GM12878 (cell line): ENCODE measurements around the gene ZNF655. TPM values are rescaled to one million over a fixed set of nuclear protein-coding genes. Genes with fewer than 3 reads are reported as not detected.

ENCODE experiments used
- ATAC-seq: fragments of 200-7000 bp; cut with Tn5 transposase; 3 replicates; pipeline ENCODE4 v1.9.1; 2020; ENCODE audit warnings: mild to moderate bottlenecking, moderate library complexity
- BruUV-seq: library from RNA; stranded (reverse); fragments of 400-500 nt; replicated peaks from 2 replicates; lab custom pipeline; 2021; lab: Mats Ljungman, UMichigan
- CTCF ChIA-PET: fragments of 300-600 bp; sonication (Branson Sonifier 250); formaldehyde crosslinking; extraction: SDS; loops from one replicate; lab custom pipeline; 2021; ENCODE audit warnings: inconsistent platforms; lab: Yijun Ruan, JAX
- POLR2A ChIA-PET: fragments of 350-600 bp; formaldehyde crosslinking; extraction: SDS; loops from one replicate; lab custom pipeline; 2021; ENCODE audit warnings: inconsistent platforms; lab: Charles Lee
- RAD21 ChIA-PET: fragments of 300-600 bp; sonication (Branson Sonifier 250); formaldehyde crosslinking; loops from one replicate; lab custom pipeline; 2023; ENCODE audit warnings: antibody characterized with exemption; ENCODE audit not compliant: unreplicated experiment; lab: Charles Lee
- SMC1A ChIA-PET: fragments of 300-600 bp; sonication (Branson Sonifier 250); formaldehyde crosslinking; loops from one replicate; lab custom pipeline; 2023; ENCODE audit not compliant: unreplicated experiment, uncharacterized antibody; lab: Charles Lee
- DNase-seq: peaks from one replicate; pipeline ENCODE4 v3.0.0-alpha.2; 2011; ENCODE audit warnings: low read depth, low spot score
- FAIRE-seq: peaks from 3 replicates; lab custom pipeline; 2011; peaks lifted over from hg19 to GRCh38; lab: Jason Lieb, UNC
- H2AFZ ChIP-seq: 2 replicates; pipeline ENCODE4 v1.6.0; 2011; ENCODE audit warnings: low read depth, low read length, control low read depth; ENCODE audit not compliant: control insufficient read depth
- H3K27ac ChIP-seq: 2 replicates; pipeline ENCODE4 v1.5.1; 2011; ENCODE audit warnings: control low read depth; ENCODE audit not compliant: control insufficient read depth, insufficient read depth
- H3K27me3 ChIP-seq, 2 experiments: replicated peaks in 1 of 2; 2 replicates each; pipeline versions ENCODE4 v1.6.0 to v1.6.1; 2011; ENCODE audit warnings: low read length in 1 of 2; ENCODE audit not compliant: control insufficient read depth in 2 of 2, insufficient read depth in 2 of 2
- H3K36me3 ChIP-seq, 2 experiments: 2 replicates each; pipeline ENCODE4 v1.5.1; 2011; ENCODE audit warnings: low read length in 1 of 2; ENCODE audit not compliant: control insufficient read depth in 2 of 2, insufficient read depth in 2 of 2
- H3K4me1 ChIP-seq: 2 replicates; pipeline ENCODE4 v1.6.1; 2011; ENCODE audit warnings: mild to moderate bottlenecking, low read length, moderate library complexity, mixed read lengths; ENCODE audit not compliant: control insufficient read depth, insufficient read depth
- H3K4me2 ChIP-seq: 2 replicates; pipeline ENCODE4 v1.6.0; 2011; ENCODE audit warnings: control low read depth; ENCODE audit not compliant: control insufficient read depth, insufficient read depth
- H3K4me3 ChIP-seq: fragments of 200-600 bp; sonication (generic); 2 replicates; pipeline ENCODE4 v1.5.1; 2016
- H3K79me2 ChIP-seq: 2 replicates; pipeline ENCODE4 v1.6.0; 2011; ENCODE audit warnings: low read length; ENCODE audit not compliant: control insufficient read depth, insufficient read depth
- H3K9ac ChIP-seq: 2 replicates; pipeline ENCODE4 v1.8.0; 2011; ENCODE audit warnings: low read length, control low read depth, mixed read lengths; ENCODE audit not compliant: control insufficient read depth, insufficient read depth
- H3K9me3 ChIP-seq: replicated peaks from 3 replicates; pipeline ENCODE4 v1.5.1; 2011; ENCODE audit warnings: mild to moderate bottlenecking, low read length; ENCODE audit not compliant: control insufficient read depth, insufficient read depth
- H4K20me1 ChIP-seq: 2 replicates; pipeline ENCODE4 v1.6.0; 2011; ENCODE audit not compliant: control insufficient read depth, insufficient read depth
- BRCA1 ChIP-seq: IDR thresholded peaks from 2 replicates; pipeline ENCODE4 v1.6.1; 2011; ENCODE audit warnings: low read depth, low read length, improper control_type of control experiment
- CBX5 ChIP-seq: sonication (generic); IDR thresholded peaks from 2 replicates; pipeline ENCODE4 v1.6.1; 2016; ENCODE audit warnings: low read depth, moderate library complexity, mild to moderate bottlenecking, inconsistent platforms
- CHD2 ChIP-seq: IDR thresholded peaks from 2 replicates; pipeline ENCODE4 v1.6.1; 2011; ENCODE audit warnings: low read depth, low read length, improper control_type of control experiment, borderline replicate concordance
- EP300 ChIP-seq, 2 experiments: fragments of 150-350 bp in 1 of 2; IDR thresholded peaks; 2 replicates each; pipeline ENCODE4 v1.6.1; 2011 to 2012; ENCODE audit warnings: low read depth in 2 of 2, low read length in 2 of 2, borderline replicate concordance in 1 of 2, improper control_type of control experiment in 1 of 2, inconsistent platforms in 1 of 2; ENCODE audit not compliant: control insufficient read depth in 1 of 2
- FOS ChIP-seq: IDR thresholded peaks from 3 replicates; pipeline ENCODE4 v1.6.1; 2011; ENCODE audit warnings: borderline replicate concordance; ENCODE audit not compliant: insufficient read length; ENCODE audit errors: extremely low read depth
- JUND ChIP-seq: IDR thresholded peaks from 2 replicates; pipeline ENCODE4 v1.6.1; 2012; ENCODE audit warnings: low read depth, mild to moderate bottlenecking, low read length, improper control_type of control experiment, moderate library complexity
- MTA2 ChIP-seq: fragments of 450-650 bp; IDR thresholded peaks from 2 replicates; pipeline ENCODE4 v1.6.1; 2016; ENCODE audit warnings: low read depth, mild to moderate bottlenecking, moderate library complexity
- MXI1 ChIP-seq: fragments of 150-350 bp; IDR thresholded peaks from 2 replicates; pipeline ENCODE4 v1.6.1; 2011; ENCODE audit warnings: low read depth, mild to moderate bottlenecking, inconsistent platforms, low read length, improper control_type of control experiment
- NFYB ChIP-seq: IDR thresholded peaks from 2 replicates; pipeline ENCODE4 v1.6.1; 2011; ENCODE audit warnings: low read depth, mild to moderate bottlenecking, low read length, improper control_type of control experiment, moderate library complexity; ENCODE audit not compliant: insufficient read depth
- NRF1 ChIP-seq: conservative IDR thresholded peaks from 2 replicates; pipeline ENCODE4 v1.6.1; 2011; ENCODE audit warnings: mild to moderate bottlenecking, low read depth, low read length, improper control_type of control experiment
- SMARCA5 ChIP-seq: fragments of 450-650 bp; IDR thresholded peaks from 2 replicates; pipeline ENCODE4 v1.6.1; 2017; ENCODE audit warnings: mild to moderate bottlenecking
- ZZZ3 ChIP-seq: IDR thresholded peaks from 2 replicates; pipeline ENCODE4 v1.6.1; 2011; ENCODE audit warnings: low read depth; ENCODE audit not compliant: control insufficient read depth, insufficient read length
- WGBS: methylation state at CpG from one replicate; pipeline ENCODE4 v1.1.6; 2016; ENCODE audit warnings: low lambda C conversion rate; ENCODE audit not compliant: insufficient replicate concordance, insufficient coverage; ENCODE audit errors: missing lambda C conversion rate; 5-methylcytosine and 5-hydroxymethylcytosine counted together
- in situ Hi-C: fragments of 300-500 bp; cut with MboI; formaldehyde crosslinking; loops from 9 replicates; pipeline ENCODE4 v1.14.3; 2018; ENCODE audit warnings: mixed read lengths
- intact Hi-C: fragments of 100-400 bp; cut with micrococcal nuclease; formaldehyde crosslinking; loops from one replicate; pipeline ENCODE4 v1.14.2; 2022; ENCODE audit not compliant: unreplicated experiment
- polyA plus RNA-seq, 11 experiments: library from polyadenylated mRNA; depleted of rRNA in 4 of 11; unstranded in 6 of 11; stranded (reverse) in 5 of 11; fragments of >200 nt; fragmentation: Nextera tagmentation in 4 of 11; fragmentation: Illumina TruSeq in 1 of 11; extraction: Ambion mirVana in 4 of 11; extraction: Trizol in 1 of 11; gene quantifications; 1 replicate in 1 of 11; 2 replicates in 10 of 11; pipeline versions ENCODE4 v1.2.1 to v1.2.3, GENCODE V29; 2011 to 2016; ENCODE audit warnings: inconsistent platforms in 2 of 11, missing spikeins in 2 of 11, low read depth in 1 of 11
- total RNA-seq, 4 experiments: library from RNA; depleted of rRNA in 3 of 4; stranded (reverse); fragments of >200 nt in 3 of 4; fragmentation: Illumina TruSeq in 1 of 4; extraction: Trizol in 1 of 4; gene quantifications; 2 replicates each; pipeline versions ENCODE4 v1.2.1 to v1.2.3, GENCODE V29; 2013 to 2021
- TF ChIP-seq, protein P1 (sequence below): fragments of 450-650 bp; IDR thresholded peaks from 2 replicates; pipeline ENCODE4 v1.6.1; 2018; ENCODE audit warnings: mild to moderate bottlenecking, low read depth, moderate library complexity; ENCODE audit not compliant: partially characterized antibody

ZNF655 gene
- total and polyA plus RNA-seq, 10 of the 15 experiments (the other 5 are each of a cell fraction or from before 2014, with no cell fraction given), result 14.5 to 107 (median 52.8) TPM

DNA sequence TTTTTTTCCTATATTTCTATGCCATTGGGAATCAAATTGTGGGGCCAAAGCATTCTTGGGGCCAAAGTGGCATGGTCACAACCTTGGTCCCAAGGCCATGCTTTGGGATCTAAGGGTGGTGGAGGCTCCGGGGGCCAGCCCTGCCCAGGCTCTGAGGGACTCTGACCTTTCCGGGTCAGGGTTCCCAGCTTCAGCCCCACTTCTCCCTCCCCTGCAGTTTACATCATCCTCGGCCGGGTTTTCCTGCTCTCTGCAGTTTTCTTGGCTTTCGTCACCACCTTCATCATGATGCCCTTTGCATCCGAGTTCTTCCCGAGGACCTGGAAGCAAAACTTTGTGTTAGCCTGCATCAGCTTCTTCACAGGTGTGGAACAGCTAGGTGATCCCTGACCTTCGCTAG lies 48.1 kb downstream of the ZNF655 start:
- RAD21 ChIA-PET, result no interaction called here
- H3K27me3 ChIP-seq, result peaks cover 0 to 2% of the 10 kb centered on the region in 2 experiments; a peak in 1 of 4 replicates
- no peaks in the 10 kb centered on the region for H3K36me3 ChIP-seq
- ATAC-seq (no peak), FAIRE-seq (no peak), DNase-seq (no peak)
- H3K4me3 ChIP-seq, result no peak overlapping the region
- SMC1A ChIA-PET, result interaction anchor here (0.8 kb wide), 1 partner anchor 109 kb away, joined by 3 read pairs; no protein-coding TSS in a partner anchor
- H3K79me2 ChIP-seq, result no peaks in the 10 kb centered on the region
- no peak overlapping the region for H3K4me2 ChIP-seq
- BruUV-seq, result no TSS peak
- intact Hi-C loops, result no loop called here
- TF ChIP-seq EP300 (IDR thresholded peaks at IDR 0.05; ENCODE audit: borderline replicate concordance in 1 of 2, control insufficient read depth in 1 of 2, low read depth in 2 of 2, low read length in 2 of 2) (no peak), MTA2 (no peak)
- no peak overlapping the region for H3K9ac ChIP-seq
- H2AFZ ChIP-seq, result no peak overlapping the region
- no peaks in the 10 kb centered on the region for H3K9me3 ChIP-seq
- H3K27ac ChIP-seq, result no peak overlapping the region
- in situ Hi-C loops, result no loop called here
- no peaks in the 10 kb centered on the region for H3K4me1 ChIP-seq
- CTCF ChIA-PET, result interaction anchor here (0.8 kb wide), 1 partner anchor 16 kb away, joined by 3 read pairs; no protein-coding TSS in a partner anchor
- WGBS, result 42% methylated on average over 8 of the region's 8 CpGs
- no peaks in the 10 kb centered on the region for H4K20me1 ChIP-seq
- POLR2A ChIA-PET, result interaction anchor here (0.6 kb wide), 1 partner anchor 218 kb away, joined by 3 read pairs; no protein-coding TSS in a partner anchor

DNA sequence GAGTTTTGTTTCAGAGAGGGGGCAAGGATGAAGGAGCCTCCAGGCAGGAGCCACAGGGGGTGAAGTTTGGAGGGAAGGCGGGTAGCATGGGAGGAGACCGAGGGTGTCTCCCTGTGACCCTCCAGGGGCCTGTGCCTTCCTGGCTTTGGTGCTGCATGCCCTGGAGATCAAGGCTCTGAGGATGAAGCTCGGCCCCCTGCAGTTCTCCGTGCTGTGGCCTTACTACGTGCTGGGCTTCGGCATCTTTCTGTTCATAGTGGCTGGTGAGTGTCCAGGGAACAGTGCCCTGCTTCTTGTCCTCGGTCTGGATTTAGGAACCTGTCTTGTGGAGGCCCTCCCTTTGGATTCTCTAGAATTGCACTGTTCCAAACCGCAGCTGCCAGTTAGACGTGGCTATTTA lies 49.1 kb downstream of the ZNF655 start:
- BruUV-seq, result no TSS peak
- no peak for TF ChIP-seq ZZZ3
- TF ChIP-seq JUND, result no peak
- TF ChIP-seq, protein P1, sequence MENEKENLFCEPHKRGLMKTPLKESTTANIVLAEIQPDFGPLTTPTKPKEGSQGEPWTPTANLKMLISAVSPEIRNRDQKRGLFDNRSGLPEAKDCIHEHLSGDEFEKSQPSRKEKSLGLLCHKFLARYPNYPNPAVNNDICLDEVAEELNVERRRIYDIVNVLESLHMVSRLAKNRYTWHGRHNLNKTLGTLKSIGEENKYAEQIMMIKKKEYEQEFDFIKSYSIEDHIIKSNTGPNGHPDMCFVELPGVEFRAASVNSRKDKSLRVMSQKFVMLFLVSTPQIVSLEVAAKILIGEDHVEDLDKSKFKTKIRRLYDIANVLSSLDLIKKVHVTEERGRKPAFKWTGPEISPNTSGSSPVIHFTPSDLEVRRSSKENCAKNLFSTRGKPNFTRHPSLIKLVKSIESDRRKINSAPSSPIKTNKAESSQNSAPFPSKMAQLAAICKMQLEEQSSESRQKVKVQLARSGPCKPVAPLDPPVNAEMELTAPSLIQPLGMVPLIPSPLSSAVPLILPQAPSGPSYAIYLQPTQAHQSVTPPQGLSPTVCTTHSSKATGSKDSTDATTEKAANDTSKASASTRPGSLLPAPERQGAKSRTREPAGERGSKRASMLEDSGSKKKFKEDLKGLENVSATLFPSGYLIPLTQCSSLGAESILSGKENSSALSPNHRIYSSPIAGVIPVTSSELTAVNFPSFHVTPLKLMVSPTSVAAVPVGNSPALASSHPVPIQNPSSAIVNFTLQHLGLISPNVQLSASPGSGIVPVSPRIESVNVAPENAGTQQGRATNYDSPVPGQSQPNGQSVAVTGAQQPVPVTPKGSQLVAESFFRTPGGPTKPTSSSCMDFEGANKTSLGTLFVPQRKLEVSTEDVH, result no peak
- TF ChIP-seq MXI1, result no peak
- no peak for TF ChIP-seq NRF1
- TF ChIP-seq NFYB, result no peak
- no peak for TF ChIP-seq EP300 (IDR thresholded peaks at IDR 0.05; ENCODE audit: borderline replicate concordance in 1 of 2, control insufficient read depth in 1 of 2, low read depth in 2 of 2, low read length in 2 of 2)
- TF ChIP-seq CHD2, result no peak
- no peak for TF ChIP-seq BRCA1
- TF ChIP-seq CBX5, result no peak
- TF ChIP-seq SMARCA5, result no peak
- no peak for TF ChIP-seq FOS

More for the DNA sequence above, 49.1 kb downstream of the ZNF655 start:
- CTCF ChIA-PET, result interaction anchor here (0.7 kb wide), 1 partner anchor 35 kb away, joined by 3 read pairs; no protein-coding TSS in a partner anchor
- no peaks in the 10 kb centered on the region for H3K36me3 ChIP-seq
- SMC1A ChIA-PET, result no interaction called here
- in situ Hi-C loops (no loop called here), intact Hi-C loops (no loop called here)
- ATAC-seq (no peak), FAIRE-seq (no peak), DNase-seq (no peak)
- no peaks in the 10 kb centered on the region for H3K4me1 ChIP-seq
- H3K27me3 ChIP-seq, result peaks cover 0 to 2% of the 10 kb centered on the region in 2 experiments; a peak in 1 of 4 replicates
- POLR2A ChIA-PET, result no interaction called here
- 22% methylated on average over 9 of the region's 9 CpGs for WGBS
- RAD21 ChIA-PET, result no interaction called here
- H3K9ac ChIP-seq, result no peak overlapping the region
- no peak overlapping the region for H3K4me3 ChIP-seq
- H3K4me2 ChIP-seq, result no peak overlapping the region
- H2AFZ ChIP-seq, result no peak overlapping the region
- H3K27ac ChIP-seq, result no peak overlapping the region
- H3K9me3 ChIP-seq, result no peaks in the 10 kb centered on the region
- no peaks in the 10 kb centered on the region for H3K79me2 ChIP-seq
- no peaks in the 10 kb centered on the region for H4K20me1 ChIP-seq
